Measurements from ENCODE around the gene PLEKHG5.

PLEKHG5 gene, protein sequence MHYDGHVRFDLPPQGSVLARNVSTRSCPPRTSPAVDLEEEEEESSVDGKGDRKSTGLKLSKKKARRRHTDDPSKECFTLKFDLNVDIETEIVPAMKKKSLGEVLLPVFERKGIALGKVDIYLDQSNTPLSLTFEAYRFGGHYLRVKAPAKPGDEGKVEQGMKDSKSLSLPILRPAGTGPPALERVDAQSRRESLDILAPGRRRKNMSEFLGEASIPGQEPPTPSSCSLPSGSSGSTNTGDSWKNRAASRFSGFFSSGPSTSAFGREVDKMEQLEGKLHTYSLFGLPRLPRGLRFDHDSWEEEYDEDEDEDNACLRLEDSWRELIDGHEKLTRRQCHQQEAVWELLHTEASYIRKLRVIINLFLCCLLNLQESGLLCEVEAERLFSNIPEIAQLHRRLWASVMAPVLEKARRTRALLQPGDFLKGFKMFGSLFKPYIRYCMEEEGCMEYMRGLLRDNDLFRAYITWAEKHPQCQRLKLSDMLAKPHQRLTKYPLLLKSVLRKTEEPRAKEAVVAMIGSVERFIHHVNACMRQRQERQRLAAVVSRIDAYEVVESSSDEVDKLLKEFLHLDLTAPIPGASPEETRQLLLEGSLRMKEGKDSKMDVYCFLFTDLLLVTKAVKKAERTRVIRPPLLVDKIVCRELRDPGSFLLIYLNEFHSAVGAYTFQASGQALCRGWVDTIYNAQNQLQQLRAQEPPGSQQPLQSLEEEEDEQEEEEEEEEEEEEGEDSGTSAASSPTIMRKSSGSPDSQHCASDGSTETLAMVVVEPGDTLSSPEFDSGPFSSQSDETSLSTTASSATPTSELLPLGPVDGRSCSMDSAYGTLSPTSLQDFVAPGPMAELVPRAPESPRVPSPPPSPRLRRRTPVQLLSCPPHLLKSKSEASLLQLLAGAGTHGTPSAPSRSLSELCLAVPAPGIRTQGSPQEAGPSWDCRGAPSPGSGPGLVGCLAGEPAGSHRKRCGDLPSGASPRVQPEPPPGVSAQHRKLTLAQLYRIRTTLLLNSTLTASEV

DNA sequence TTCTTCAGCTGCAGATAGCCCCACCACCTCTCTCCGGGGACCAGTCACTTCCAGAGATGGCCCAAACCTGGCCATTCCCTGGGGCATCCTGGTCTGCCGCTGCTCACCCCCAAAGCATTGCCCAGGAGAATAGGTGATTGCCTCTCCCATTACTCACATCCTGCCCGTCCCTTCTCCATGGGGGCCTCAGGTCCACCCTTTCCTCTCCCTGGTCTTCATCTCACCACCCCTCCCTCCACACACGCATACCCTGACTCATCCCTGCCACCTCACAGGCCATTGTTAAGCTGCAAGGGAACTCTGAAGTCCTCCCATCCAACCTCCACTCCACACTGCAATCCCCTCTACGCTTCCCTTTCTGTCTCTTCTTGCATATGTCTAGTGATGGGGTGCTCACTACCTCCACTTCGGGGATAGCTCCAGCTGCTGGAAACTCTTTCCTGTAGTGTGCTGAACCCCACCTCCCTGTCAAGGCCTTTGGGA, at the start of gene PLEKHG5:
Gene PLEKHG5, minus strand, starts transcription at position 188 of the 483 bp plus-strand sequence. CDS start 14,096 bp downstream, outside the sequence.
- DNase-seq, result no peak

DNA sequence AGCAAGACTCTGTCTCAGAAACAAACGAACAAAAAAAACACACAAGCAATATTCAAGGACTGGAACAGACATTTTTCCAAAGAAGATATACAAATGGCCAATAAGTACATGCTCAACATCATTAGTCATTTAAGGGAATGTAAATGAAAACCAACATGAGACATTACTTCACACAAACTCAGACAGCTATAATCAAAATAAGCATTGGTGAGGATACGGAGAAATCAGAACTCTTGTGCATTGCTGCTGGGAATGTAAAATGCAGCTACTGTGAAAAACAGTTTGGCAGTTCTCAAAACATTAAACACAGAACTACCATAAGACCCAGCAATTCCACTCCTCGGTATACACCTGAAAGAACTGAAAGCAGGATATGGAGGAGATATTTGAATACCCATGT, 47.5 kb upstream of the PLEKHG5 start:
- no peak for DNase-seq

DNA sequence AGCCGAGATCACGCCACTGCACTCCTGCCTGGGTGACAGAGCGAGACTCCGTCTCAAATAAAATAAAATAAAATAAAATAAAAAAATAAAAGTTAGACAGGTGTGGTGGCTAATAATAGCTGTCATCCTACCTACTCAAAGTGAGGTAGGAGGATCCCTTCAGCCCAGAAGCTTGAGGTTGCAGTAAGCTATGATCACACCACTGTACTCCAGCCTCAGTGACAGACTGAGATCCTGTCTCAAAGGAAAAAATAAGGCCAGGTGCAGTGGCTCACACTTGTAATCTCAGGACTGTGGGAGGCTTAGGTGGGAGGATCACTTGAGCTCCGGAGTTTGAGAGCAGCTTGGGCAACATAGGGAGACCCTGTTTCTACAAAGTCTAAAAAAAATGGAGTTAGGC, 44.8 kb upstream of the PLEKHG5 start:
- DNase-seq, result no peak

DNA sequence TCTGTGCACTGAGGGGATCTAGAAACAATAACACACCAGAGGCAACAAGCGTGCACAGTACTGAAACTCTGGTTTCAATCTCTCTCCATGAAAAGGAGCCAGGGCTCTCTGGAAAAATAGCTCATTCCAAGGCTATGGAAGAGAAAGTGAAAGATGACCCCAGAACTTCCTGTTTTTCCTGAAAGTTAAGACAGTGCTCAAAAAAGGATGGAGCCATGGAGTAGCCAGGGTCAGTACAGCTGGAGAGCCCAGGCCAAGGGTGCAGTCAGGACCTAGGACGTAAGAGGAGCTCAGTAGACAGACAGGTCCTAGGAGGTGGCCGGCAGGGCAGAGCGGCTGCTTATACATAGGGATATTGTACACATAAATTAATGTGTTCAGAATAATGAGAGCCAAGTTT, 43.7 kb upstream of the PLEKHG5 start:
- DNase-seq, result no peak

DNA sequence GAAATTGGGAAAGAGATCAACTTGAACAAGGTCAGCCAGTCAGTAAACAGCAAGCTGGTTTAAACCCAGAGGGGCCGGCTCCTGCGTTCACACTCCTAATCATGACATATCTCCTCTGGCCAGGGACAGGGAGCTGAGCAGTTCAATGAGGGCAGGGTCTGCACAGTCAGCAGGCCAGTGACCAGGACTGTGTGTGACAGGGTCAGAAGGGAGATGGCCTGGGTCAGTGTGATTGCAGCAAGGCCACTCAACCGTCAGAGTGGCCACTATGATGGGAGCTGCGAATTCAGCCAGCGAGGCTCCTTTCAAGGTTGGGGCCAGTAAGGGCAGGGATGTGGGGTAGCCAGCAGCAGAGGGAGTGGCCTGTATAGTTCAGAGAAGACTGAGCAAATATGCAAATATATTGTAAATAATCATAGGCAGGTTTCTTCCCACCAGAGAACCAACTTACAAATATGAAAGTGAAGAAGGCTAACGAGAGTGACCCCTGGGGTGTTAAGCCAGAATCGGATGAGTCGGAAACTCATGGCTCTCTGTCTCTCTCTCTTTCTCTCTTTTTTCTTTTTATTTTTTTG, 42.9 kb upstream of the PLEKHG5 start:
- no peak for DNase-seq

DNA sequence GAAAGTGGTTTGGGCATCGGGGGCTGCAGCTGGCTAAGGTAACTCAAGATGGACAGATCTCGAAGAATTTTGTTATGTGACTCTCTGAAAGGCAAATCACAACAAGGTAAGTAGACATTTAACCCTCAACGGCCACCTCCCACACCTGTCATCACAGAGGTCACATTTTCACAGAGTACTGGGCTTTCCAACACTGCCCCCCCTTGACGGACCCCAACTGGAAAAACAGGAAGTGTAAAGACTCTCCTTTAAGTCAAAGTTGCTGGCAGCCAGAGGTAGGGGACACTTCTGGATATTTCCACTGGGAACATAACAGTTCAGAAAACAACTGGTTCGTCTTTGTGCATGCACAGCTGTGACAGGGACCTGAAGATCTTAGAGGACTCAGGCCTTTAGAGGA, 40.5 kb upstream of the PLEKHG5 start:
- no peak for DNase-seq

DNA sequence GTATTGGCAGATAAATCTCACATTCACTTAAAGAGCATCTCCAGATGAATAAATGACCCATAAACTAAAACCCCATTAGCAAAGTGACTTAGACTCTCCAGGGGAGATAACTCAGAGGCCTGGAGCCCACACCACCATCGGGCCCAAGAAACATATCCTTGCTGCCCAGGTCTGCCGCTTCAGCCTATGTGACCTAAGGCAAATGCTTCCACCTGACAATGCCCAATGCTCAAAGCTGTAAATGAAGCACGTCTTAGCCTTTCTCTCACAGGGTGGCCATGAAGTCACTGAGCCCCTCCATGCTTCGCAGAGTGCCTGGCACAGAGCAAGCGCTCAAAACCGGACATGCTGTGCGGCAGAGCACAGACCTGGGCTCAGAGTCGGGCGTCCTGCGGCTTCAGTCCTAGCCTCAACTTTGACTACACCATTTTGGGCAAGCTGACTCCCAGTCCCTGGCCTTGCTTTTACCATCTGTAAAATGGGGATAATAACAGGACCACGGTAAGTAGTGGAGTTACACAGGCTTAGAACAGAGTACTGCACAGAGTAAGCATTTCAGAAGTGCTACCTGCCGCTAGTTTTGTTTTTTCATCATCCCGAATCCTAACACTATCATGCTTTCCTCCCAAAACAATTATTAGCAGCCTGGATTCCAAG, 39.2 kb upstream of the PLEKHG5 start:
- no peak for DNase-seq

DNA sequence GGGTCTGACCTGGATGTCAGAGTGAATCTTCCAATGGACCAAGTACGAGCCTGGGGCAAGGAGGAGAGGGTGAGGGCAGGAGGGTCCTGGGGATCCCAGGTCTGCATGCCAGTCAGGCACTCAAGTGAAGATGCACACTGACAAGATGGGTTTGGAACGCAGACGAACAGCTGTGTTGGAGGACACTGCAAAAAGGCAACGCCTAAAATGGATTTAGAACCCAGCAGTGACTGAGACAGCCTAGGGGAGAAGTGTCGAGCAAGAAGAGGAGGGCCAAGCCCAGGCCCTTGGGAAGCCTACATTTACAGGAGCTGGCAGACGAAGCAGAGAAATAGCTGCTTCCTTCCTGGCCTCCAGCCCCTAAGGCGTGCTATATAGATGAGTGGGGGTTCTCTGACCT, 37.0 kb upstream of the PLEKHG5 start:
- DNase-seq, result no peak

DNA sequence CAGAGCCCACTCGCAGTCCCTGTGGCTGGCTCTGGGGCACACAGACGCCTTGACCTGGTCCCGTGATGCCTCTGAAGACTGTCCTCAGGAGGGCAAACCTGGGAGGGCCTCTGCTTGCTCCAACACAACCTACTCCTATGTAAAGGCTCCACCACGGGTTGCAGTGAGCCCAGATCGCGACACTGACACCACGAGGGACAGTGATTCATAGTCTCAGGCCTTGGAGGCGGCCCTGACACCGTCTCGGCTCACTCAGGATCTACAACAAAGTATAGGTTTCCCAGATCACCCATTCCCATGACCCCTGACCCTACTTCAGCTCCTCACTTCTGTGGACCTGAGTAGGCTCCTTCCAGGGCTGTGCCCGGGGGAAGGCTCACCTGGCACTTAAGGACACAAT, 34.8 kb upstream of the PLEKHG5 start:
- no peak for DNase-seq

DNA sequence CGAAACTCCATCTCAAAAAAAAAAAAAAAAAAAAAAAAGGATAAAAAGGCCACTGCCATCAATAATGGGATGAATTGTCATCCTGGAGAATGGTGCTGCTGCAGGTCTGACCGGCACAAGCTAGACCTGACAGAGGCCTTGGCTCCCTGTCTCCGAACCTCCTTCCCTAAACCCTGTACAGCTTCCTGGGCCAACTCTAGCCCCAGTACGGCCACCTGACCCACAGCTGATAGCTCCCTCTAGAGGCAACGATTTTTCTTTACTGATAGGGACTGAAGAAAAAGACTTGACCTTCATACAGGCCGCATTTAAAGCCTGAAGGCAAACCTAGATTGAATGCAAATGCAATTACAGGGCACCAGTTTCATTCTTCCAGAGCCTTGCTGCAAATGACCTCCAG, 32.1 kb upstream of the PLEKHG5 start:
- DNase-seq, result no peak

DNA sequence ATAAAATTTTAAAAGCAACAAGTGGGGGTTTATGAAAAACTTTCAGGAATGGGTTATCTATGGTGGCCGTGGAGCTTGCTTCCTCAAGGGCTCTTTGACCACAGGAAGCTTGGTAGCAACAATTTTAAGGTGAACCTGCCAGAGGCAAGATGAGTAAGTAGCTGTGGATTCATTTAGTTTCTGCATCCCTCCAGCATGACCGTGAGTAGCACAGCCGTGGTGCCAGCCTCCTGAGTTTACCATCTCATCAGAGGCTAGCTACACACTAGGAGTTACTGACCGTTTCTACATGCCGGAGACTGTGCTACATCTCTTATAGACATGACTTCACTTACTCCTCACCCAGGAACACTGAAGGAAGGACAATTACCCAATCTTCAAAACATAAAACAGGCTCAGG, 30.1 kb upstream of the PLEKHG5 start:
- DNase-seq, result no peak

DNA sequence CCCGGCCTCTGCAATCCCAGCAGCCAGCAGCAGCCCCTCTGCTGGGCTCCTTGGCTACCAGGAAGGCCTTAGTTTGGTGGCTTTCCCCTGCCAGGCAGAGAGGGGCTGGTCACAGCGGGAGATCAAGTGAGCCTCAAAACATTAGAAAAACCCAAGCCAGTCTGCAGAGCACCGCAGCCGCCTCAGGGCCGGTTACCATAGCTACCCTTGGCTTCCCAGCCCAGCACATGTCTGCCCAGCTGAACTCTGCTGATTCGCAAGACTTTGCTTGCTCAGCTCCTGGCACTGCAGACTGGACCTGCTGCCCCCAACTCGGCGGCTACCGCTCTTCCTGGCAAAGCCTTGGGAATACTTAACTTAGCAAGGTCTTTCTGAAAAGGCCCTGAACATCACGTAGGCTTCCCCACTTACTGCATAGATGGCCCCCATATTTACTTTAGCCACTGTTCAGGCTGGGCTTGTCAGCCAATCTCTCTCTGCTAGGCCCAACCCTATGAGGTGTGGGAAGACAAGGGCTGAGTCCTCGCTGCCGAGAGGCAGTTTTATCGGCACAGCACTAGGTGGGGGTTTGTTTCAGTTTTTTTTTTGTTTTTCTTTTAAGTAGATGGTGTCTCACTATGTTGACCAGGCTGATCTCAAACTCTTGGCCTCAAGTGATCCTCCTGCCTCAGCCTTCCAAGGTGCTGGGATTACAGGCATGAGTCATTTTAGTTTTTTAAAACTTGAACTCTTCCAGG, 28.6 kb upstream of the PLEKHG5 start:
- peak; percentile 86 for DNase-seq

DNA sequence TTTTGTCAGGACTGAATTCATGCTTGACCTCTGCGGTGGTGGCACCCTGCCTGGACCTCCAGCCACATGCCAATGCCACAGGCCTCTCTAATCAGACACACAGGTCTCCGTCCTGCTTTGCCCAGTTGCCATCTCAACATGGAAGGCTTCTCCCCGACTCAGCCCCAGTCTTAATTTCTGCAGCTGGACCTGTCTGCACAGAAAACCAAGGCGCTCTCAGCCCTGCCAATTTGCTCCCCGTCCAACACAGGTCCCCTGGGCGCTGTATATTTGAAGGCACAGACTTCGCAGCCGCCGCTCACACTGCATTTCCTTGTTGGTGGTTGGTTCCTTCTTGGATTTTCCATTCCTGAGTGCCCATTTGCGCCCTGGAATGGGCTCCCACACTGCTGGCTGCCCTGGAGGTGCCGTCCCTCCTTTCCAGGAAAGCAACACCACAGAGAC, 28.0 kb upstream of the PLEKHG5 start:
- DNase-seq, result peak; percentile 86

DNA sequence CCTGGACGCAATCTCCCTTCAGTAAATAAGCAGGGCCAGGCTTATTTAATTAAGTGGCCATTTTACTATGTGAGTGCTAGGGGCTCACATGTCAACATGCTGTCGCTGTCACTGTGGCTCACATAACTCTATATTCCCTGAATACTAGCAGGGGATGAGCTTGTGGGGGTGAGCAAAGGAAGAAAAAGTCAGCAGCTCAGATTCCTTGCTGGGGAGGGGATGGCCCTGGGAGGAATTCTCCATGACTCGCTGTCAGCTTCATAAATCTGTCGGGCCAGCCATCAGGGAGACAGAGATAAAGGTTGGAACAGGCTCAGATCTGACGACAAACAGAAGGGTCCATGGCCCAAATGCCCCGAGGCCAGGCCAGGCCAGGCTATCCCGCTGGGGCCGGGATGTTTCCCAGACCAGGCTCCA, 26.0 kb upstream of the PLEKHG5 start:
- DNase-seq, result no peak

DNA sequence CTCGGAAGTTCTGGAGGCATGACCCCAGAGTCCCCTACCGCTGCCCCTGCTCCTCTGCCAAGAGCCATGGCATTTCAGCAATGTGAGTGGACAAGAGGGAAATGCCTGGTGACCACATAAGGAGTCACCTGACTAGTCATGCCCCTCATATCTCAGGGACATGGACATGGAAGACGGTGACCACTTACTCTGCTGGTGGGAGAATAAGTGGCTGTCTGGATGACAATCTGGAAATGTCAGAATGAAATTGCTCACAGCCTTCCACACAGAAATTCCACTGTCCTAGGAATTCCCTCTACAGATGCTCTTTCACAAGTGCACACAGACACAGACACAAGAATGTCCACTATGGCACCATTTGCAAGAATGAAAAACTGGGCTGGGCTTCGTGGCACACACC, 24.3 kb upstream of the PLEKHG5 start:
- no peak for DNase-seq

DNA sequence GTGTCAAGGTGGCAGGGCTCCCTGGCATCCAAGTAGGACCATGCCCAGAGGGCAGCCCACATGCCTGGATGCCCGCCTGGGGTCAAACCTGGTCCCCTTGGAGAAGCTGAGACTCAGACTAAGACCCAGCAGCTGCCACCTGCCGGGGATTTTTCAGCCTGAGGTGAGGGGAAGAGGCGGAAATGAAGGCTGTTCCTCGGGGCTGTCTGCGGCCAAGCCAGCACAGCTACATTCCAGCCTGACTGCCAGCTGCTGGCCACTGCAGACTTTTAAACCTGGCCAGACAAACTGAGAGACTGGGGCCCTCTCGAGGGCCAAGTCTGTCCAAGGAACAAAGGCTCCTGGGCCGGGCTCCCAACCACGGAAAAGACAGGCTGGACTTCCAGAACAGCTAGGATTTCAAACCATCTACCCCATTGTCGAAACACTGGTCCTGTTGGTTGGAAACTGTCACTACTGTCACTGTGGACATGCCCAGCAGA, 21.9 kb upstream of the PLEKHG5 start:
- no peak for DNase-seq

DNA sequence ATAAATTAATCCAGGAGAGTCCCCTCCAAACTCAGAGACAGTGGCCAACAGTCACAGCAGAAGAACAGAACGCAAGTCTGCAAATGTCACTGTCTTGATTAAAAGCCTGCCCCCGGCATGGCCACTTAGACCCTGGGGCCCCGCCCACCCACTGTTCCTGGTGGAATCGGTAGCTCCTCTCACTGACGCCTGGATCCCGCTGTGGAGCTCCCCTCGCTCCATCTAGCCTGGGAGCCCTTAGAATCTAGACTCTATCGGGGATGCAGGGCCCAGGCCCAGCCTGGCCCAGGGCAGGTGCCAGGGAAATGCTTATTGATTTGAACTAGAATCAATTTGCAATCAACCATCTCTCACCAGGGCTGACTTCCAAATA, 21.4 kb upstream of the PLEKHG5 start:
- DNase-seq, result no peak

DNA sequence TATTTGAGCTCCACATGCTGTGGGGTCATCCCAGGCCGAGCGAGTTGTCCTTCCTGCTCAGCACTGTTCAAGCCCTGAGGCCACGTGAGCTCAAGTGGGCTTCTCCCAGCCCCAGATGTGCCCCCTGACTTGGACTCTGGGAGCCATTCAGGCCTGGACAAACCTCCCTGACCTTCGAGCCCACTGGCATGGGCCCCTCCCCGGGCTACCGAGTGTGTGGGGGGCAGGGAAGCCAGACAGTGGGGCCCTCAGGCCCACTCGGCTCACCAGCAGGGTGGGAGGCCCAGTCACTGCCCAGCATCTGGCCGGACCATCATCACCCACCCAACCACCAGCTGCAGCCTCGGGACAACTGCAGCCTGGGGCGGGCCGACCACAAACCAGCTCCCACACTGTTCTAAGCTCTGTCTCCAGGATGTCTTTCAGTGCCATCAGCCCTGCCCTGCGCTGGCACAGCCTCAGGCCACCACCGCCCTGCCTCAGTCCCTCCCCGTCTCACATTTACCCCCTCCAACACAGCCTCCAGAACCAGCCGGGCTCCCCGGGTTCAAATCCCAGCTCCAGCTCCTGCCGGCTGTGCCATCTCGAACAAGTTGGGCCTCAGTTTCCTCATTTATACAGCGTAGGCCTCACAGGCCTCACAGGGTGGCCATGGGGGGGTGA, 20.9 kb upstream of the PLEKHG5 start:
- no peak for DNase-seq

DNA sequence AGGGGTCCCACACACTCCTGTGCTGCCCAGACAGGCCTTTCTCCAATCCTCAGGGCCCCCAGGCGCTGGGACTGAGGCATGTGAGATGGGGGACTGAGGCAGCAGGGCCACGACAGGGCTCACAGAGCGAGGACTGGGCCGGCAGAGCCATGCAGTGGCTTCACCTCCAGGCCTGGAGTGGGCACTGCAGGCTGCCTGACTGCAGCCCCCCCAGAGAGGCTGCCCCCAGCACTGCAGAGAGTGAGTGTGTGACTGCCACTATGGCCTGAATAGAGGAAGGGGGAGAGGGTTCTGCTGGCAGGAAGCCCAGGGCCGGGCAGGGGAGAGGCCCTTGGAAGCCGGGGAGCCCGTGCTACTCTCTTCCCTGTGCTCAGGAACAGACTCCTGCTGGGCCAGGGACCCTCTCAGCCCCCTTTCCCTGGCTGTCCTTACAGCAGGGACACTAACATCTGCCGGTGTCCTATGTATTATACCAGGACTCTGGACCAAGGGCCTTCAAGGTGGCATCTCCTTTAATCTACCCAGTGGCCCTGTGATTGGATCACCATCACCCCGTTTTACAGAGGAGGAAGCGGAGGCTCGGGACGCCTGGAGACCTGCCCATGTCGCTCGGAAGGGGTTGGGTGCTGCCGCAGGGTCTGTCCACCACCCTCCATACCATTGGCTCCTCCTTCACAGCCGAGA, 20.2 kb upstream of the PLEKHG5 start:
- DNase-seq, result no peak

DNA sequence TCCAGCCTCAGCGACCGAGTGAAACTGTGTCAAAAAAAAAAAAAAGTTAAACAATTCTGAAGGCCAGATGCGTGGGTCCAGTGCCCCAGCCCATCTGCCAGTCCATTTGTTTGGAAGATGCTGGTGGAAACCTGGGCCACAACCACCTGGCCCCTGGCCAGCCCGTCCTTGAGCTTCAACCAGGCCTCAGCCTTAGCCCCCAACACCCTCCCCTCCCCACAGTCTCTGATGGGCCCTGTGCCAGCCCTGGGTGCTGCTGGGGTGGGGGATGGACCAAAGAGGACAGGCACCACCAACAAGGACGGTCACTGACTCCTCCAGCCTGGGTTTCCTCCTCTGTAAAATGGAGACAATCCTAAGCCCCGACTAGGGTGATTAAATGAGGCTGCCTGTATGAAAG, 19.6 kb upstream of the PLEKHG5 start:
- DNase-seq, result no peak

DNA sequence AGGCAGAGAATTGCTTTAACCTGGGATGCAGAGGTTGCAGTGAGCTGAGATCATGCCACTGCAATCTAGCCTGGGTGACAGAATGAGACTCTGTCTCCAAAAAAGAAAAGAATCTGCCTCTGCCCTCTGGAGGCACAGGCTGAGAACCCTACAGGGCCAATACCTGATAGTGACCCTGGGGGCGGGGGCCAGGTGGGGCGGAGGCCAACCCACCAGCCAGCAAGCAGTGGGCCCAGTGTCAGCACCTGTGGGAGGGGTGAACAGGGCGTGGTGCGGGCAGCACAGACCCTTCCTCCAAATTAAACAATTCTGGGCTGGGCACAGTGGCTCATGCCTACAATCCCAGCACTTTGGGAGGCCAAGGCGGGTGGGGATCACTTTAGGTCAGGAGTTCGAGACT, 19.0 kb upstream of the PLEKHG5 start:
- no peak for DNase-seq

Measured in right hindlimb (tissue), 1 donor.